ENCODE results near the gene BCL2. TPM values are rescaled to one million over a fixed set of nuclear protein-coding genes. Genes with fewer than 3 reads are reported as not detected.

Gene BCL2
- total RNA-seq, 1 experiment from 2014 or later = 1.5 TPM

DNA sequence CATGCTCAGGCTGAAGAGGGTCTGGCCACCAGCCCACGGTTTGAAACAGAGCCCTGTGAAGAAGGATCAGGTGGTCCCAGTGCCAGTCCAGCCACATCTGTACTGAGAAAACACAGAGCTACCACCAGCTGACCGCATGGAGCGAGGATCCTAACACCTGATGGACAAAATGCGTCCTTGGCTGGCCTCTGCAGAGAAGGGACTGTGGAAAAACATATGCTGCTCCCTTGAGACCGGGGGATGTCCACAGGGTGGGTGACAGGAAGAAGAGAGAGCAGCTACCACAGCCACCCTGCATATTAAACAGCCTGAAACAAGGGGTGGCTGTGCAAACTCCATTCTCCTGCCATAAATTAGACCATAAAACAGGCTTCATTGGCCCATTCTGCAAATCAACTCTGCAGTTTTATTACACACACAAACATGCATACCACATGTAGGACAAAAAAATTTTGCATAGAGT is 137.2 kb downstream of the BCL2 start:
- intact Hi-C loops (cut with micrococcal nuclease) = no loop called here
- no peak overlapping the region for H3K4me2 ChIP-seq (ENCODE audit: low read length)
- H3K36me3 ChIP-seq (ENCODE audit: low read depth, low read length) = no peaks in the 10 kb centered on the region
- H3K4me1 ChIP-seq (ENCODE audit: insufficient read depth, low read length) = no peaks in the 10 kb centered on the region
- no peak overlapping the region for H3K27ac ChIP-seq (ENCODE audit: low read length)
- CTCF ChIA-PET = no interaction called here
- H3K9me3 ChIP-seq (ENCODE audit: low read length) = no peaks in the 10 kb centered on the region
- no peak overlapping the region for H2AFZ ChIP-seq (ENCODE audit: low read length)
- H3K79me2 ChIP-seq (ENCODE audit: low read length) = no peaks in the 10 kb centered on the region
- POLR2A ChIA-PET (ENCODE audit: unreplicated experiment) = no interaction called here
- no peaks in the 10 kb centered on the region for H4K20me1 ChIP-seq (ENCODE audit: low read length)
- H3K9me2 ChIP-seq (replicated peaks; ENCODE audit: low read length) = no peaks in the 10 kb centered on the region
- H3K9ac ChIP-seq (ENCODE audit: low read length) = no peak overlapping the region
- no TSS peak for BruUV-seq (replicated peaks)
- ATAC-seq (no peak), DNase-seq (no peak)
- no peak overlapping the region for H3K4me3 ChIP-seq (ENCODE audit: low read length)
- peaks cover 41% of the 10 kb centered on the region for H3K27me3 ChIP-seq (ENCODE audit: low read length)
- no peaks in the 10 kb centered on the region for H3F3A ChIP-seq (ENCODE audit: low read length, unreplicated experiment)
- TF ChIP-seq CTCF (conservative IDR thresholded peaks at IDR 0.05; ENCODE audit: low read depth, low read length) = no peak
- TF ChIP-seq EZH2 (IDR thresholded peaks at IDR 0.05; ENCODE audit: low read length, unreplicated experiment) = no peak
- TF ChIP-seq EZH2phosphoT487 (IDR thresholded peaks at IDR 0.05; ENCODE audit: borderline replicate concordance, low read length) = no peak

- H3K9me2 ChIP-seq (replicated peaks; ENCODE audit: low read length) = no peaks in the 10 kb centered on the region
- CTCF ChIA-PET = interaction anchor here (0.8 kb wide), 1 partner anchor 48 kb away, joined by 3 read pairs; no protein-coding TSS in a partner anchor
- no peaks in the 10 kb centered on the region for H3K36me3 ChIP-seq (ENCODE audit: low read depth, low read length)
- no peaks in the 10 kb centered on the region for H3K79me2 ChIP-seq (ENCODE audit: low read length)
- H3K9ac ChIP-seq (ENCODE audit: low read length) = no peak overlapping the region
- H3K4me1 ChIP-seq (ENCODE audit: insufficient read depth, low read length) = no peaks in the 10 kb centered on the region
- no peak overlapping the region for H3K27ac ChIP-seq (ENCODE audit: low read length)
- H2AFZ ChIP-seq (ENCODE audit: low read length) = no peak overlapping the region
- no TSS peak for BruUV-seq (replicated peaks)
- ATAC-seq (no peak), DNase-seq (no peak)
- peaks cover 41% of the 10 kb centered on the region for H3K27me3 ChIP-seq (ENCODE audit: low read length)
- TF ChIP-seq EZH2 (IDR thresholded peaks at IDR 0.05; ENCODE audit: low read length, unreplicated experiment) = no peak
- TF ChIP-seq CTCF (conservative IDR thresholded peaks at IDR 0.05; ENCODE audit: low read depth, low read length) = no peak
- TF ChIP-seq EZH2phosphoT487 (IDR thresholded peaks at IDR 0.05; ENCODE audit: borderline replicate concordance, low read length) = no peak
- no peaks in the 10 kb centered on the region for H3F3A ChIP-seq (ENCODE audit: low read length, unreplicated experiment)
- intact Hi-C loops (cut with micrococcal nuclease) = no loop called here
- H4K20me1 ChIP-seq (ENCODE audit: low read length) = no peaks in the 10 kb centered on the region
- H3K4me3 ChIP-seq (ENCODE audit: low read length) = no peak overlapping the region
- POLR2A ChIA-PET (ENCODE audit: unreplicated experiment) = no interaction called here
- H3K9me3 ChIP-seq (ENCODE audit: low read length) = no peaks in the 10 kb centered on the region
- no peak overlapping the region for H3K4me2 ChIP-seq (ENCODE audit: low read length)
Measured at GRCh38 chr18:63181706-63182309, 137.8 kb downstream of the BCL2 start.

GRCh38 chr18:63180971-63181376 is 138.6 kb downstream of the BCL2 start:
- H3K36me3 ChIP-seq (ENCODE audit: low read depth, low read length) = no peaks in the 10 kb centered on the region
- no peaks in the 10 kb centered on the region for H3K4me1 ChIP-seq (ENCODE audit: insufficient read depth, low read length)
- no peaks in the 10 kb centered on the region for H4K20me1 ChIP-seq (ENCODE audit: low read length)
- no peaks in the 10 kb centered on the region for H3K9me3 ChIP-seq (ENCODE audit: low read length)
- ChIA-PET CTCF (interaction anchor here (0.8 kb wide), 1 partner anchor 47 kb away, joined by 3 read pairs; no protein-coding TSS in a partner anchor), POLR2A (ENCODE audit: unreplicated experiment) (no interaction called here)
- TF ChIP-seq EZH2phosphoT487 (IDR thresholded peaks at IDR 0.05; ENCODE audit: borderline replicate concordance, low read length) = no peak
- no peak for TF ChIP-seq CTCF (conservative IDR thresholded peaks at IDR 0.05; ENCODE audit: low read depth, low read length)
- no peak for TF ChIP-seq EZH2 (IDR thresholded peaks at IDR 0.05; ENCODE audit: low read length, unreplicated experiment)
- peaks cover 45% of the 10 kb centered on the region for H3K27me3 ChIP-seq (ENCODE audit: low read length)
- no peak for ATAC-seq
- BruUV-seq (replicated peaks) = no TSS peak
- intact Hi-C loops (cut with micrococcal nuclease) = no loop called here
- DNase-seq = no peak
- no peaks in the 10 kb centered on the region for H3K9me2 ChIP-seq (replicated peaks; ENCODE audit: low read length)
- H3F3A ChIP-seq (ENCODE audit: low read length, unreplicated experiment) = no peaks in the 10 kb centered on the region
- H3K27ac ChIP-seq (ENCODE audit: low read length) = no peak overlapping the region
- no peak overlapping the region for H3K4me3 ChIP-seq (ENCODE audit: low read length)
- H2AFZ ChIP-seq (ENCODE audit: low read length) = no peak overlapping the region
- H3K79me2 ChIP-seq (ENCODE audit: low read length) = no peaks in the 10 kb centered on the region
- H3K9ac ChIP-seq (ENCODE audit: low read length) = no peak overlapping the region
- no peak overlapping the region for H3K4me2 ChIP-seq (ENCODE audit: low read length)
